TTC549 (cell line): ENCODE results near the gene PKNOX1.
"Not testable (repeated sequence)": the region's sequence is repeated elsewhere in the genome, so short reads cannot be mapped to it uniquely, and the experiment has no call there.

Experiments used
- FAIRE-seq: peaks from 2 replicates; lab custom pipeline; 2012; peaks lifted over from hg19 to GRCh38; lab: Jason Lieb, UNC

The PKNOX1 gene, protein sequence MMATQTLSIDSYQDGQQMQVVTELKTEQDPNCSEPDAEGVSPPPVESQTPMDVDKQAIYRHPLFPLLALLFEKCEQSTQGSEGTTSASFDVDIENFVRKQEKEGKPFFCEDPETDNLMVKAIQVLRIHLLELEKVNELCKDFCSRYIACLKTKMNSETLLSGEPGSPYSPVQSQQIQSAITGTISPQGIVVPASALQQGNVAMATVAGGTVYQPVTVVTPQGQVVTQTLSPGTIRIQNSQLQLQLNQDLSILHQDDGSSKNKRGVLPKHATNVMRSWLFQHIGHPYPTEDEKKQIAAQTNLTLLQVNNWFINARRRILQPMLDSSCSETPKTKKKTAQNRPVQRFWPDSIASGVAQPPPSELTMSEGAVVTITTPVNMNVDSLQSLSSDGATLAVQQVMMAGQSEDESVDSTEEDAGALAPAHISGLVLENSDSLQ

DNA sequence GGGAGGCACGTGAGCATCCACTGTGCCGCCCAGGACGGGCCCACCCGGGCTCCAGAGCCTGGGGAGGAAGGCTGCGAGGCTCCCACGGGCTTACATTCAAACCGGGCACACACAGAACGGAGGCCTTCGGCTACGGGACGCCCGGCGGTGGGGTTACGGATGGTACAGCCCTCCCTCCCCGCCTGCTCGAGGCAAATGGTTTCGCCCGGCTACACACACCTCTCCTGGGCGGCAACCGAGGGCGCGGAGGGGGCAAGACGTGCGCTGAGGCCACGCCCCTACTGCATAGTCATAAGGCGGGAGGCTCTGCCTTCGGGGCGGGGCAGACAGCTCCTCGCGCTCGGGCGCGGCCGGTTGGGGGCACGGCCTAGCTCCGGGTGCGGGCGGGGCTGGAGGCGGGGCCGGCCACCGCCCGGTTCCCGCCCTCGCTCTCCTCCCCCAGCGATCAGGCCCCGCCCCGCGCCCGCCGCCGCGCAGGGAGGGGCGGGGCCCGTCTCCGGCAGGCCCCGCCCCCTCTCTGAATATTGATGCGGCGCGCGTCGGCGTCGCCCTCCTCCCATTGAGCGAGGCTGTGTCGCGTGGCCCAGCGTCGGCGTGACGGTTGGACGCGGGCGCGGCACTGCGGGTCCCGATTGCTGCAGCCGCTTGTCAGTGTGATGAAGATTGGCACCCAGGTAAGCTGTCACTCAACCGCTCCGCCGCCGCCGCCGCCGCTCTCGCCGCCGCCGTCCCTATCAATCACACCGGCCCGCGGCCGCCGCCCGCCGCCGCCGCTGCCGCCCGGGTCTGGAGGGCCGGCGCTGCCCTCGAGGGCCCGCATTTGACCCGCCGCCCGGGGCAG is at the start of gene PKNOX1:
PKNOX1 (plus strand) TSS at position 572 of the 841 bp plus-strand sequence. CDS start 29,820 bp downstream, outside the sequence.
- no peak for FAIRE-seq

DNA sequence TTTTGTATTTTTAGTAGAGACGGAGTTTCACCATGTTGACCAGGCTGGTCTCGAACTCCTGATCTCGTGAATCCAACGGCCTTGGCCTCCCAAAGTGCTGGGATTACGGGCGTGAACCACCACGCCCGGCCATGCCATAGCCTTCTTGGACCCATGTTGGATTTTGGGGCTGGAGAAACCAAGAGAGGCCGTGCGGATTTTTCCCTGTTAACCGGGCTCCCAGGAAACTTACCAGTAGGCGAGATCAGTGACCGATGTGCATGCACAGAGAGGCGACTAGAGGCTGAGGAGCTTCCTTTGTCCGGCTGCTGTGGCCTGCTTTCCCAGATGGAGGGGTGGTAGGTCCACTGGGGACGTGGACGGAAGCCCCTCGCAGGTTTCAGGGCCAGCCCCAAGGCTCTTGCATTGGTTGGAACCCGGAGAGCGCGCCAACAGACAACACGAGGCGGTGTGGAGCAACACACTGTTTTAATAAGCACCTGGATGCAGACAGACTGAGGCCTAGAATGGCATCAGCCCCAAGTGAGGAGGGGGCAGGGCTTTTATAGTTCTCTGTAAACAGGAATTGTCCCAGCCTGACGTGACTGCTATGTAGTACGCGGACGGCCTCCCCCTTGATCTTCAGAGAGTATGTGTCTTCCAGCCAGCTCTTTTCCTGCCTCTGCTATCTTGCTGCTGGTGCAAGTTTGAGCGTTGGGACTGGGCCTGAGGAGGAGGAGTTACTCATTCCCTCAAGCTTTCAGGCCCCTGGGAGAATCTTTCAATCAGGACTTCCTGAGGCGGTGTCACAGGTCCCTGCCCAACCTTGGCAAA is 49.0 kb upstream of the PKNOX1 start, which contains the start of gene ERVH48-1:
ERVH48-1 (minus strand) TSS at position 517 of the 813 bp plus-strand sequence. CDS start 6,624 bp downstream, outside the sequence.
- FAIRE-seq = no peak

DNA sequence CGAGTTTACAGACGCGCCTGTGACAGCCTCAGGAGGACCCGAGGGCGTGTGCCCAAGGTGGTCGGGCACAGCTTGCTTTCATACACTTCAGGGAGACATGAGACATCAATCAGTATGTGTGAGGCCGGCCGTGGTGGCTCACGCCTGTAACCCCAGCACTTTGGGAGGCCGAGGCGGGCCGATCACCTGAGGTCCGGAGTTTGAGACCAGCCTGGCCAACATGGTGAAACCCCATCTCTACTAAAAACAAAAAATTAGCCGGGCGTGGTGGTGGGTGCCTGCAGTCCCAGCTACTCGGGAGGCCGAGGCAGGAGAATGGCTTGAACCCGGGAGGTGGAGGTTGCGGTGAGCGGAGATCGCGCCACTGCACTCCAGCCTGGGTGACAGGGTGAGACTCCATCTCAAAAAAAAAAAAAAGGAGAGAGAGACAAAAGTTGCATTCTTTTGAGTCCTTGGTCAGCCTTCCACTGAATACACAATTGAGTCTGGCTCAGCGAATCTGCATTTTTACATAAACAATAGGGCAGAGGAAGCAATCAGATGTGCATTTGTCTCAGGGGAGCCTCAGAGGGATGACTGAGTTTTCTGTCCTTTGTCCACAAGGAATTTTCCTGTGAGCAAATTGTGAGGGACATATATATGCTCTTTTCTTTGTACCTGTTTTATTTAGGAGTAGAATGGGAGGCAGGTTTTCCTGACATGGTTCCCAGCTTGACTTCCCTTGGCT is 46.7 kb upstream of the PKNOX1 start:
- not testable (repeated sequence) for FAIRE-seq

DNA sequence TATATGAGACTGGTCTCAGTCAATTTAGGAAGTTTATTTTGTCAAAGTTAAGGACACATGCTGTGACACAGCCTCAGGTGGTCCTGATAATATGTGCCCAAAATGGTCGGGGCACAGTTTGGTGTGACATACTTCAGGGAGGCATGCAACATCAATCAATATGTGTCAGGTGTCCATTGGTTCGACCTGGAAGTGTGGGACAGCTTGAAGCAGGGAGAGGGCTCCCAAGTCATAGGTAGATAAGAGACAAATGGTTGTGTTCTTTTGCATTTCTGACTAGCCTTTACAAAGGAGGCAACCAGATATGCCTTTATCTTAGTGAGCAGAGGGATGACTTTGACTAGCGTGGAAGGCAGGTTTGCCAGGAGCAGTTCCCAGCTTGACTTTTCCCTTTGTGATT is 44.4 kb upstream of the PKNOX1 start:
- no peak for FAIRE-seq

DNA sequence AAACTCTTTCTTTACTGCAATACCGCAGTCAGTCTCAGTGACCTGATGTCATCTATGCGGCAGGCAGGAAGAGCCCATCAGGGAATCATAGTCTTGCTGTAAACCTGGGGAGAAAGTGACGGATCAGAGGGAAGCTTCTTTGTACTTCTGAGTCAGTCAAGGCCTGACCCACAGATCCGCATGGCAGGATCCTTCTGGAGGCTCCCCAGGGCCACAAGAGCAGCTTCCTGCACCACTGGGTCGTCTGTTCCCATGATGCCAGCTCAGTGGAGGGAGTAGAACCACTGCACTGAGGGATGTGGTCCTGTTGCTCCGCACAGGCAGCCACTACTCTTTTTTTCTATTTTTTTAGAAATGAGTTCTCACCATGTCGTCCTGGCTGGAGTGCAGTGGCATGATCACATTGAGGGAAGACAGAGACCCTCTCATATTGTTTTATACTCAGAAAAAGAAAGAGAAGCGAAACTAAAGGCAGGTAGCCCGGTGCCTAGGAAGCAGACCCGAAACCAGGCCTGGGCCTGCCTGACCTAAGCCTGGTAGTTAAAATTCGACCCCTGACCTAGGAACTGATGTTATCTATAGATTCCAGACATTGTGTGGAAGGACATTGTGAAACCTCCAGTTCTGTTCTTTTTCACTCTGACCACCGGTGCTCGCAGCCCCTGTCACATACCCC is 42.7 kb upstream of the PKNOX1 start:
- FAIRE-seq = no peak

DNA sequence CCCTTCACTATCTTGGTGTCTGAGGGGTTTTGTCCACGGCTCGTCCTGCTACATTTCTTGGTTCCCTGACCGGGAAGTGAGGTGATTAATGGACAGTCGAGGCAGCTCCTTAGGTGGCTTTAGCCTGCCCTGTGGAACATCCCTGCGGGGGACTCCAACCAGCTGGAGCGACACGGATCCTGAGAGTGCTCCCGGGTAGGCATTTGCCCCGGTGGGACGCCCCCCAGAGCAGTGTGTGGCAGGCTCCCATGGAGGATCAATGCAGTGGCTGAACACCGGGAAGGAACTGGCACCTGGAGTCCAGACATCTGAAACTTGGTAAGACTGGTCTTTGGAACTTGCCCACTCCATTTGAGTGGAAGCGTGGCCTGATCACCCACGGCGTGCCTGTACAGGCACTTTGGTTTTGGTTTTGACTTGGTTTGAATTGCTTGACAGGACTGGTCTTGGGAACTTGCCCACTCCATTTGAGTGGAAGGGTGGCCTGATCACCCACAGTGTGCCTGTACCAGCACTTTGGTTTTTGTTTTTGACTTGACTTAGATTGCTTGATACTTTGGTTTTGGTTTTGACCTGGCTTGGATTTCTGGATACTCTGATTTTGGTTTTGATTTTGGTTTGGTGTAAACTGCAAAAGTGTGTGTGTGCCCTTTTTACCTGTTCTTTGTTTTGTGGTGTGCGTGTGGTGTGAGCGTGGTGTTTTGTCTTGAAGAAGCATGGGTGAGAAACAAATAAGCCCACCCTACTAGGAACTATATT is 41.8 kb upstream of the PKNOX1 start:
- FAIRE-seq = not testable (repeated sequence)

DNA sequence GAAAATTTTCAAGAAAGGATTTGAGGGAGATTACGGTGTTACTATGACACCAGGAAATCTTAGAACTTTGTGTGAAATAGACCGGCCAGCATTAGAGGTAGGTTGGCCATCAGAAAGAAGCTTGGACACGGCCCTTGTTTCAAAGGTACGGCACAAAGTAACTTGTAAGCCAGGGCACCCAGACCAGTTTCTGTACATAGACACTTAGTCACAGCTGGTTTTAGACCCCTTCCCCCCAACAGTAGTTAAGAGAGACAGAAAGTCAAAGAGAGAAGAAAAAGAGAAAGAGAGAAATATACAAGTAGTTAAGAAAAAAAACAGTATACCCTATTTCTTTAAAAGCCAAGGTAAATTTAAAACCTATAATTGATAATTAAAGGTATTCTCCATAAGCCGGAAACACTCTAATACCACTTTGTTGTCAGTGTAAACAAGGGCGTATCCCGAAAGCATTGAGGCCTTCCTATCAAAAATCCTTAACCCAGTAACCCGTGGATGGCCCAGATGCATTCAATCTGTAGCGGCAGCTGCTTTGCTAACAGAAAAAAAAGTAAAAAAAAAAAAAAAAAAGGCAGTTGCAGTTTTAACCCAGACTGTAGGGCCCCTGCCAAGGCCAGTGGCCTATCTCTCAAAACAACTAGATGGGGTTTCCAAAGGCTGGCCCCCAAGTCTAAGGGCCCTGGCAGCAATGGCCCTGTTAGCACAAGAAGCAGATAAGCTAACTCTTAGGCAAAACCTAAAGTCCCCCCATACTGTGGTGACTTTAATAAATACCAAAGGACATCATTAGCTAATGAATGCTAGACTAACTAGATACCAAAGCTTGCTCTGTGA is 41.0 kb upstream of the PKNOX1 start:
- FAIRE-seq = not testable (repeated sequence)

DNA sequence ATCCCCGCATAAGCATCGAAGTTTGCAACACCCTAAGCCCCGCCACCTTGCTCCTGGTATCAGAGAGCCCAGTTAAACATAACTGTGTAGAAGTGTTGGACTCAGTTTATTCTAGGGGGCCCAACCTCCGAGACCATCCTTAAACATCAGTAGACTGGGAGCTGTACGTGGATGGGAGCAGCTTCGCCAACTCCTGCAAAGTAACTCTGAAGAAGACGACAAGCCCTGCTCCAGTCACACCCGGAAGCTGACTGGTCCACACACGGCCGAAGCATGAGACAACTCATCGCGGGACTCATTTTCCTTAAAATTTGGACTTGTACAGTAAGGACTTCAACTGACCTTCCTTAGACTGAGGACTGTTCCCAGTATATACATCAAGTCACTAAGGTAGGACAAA is 40.4 kb upstream of the PKNOX1 start:
- not testable (repeated sequence) for FAIRE-seq

DNA sequence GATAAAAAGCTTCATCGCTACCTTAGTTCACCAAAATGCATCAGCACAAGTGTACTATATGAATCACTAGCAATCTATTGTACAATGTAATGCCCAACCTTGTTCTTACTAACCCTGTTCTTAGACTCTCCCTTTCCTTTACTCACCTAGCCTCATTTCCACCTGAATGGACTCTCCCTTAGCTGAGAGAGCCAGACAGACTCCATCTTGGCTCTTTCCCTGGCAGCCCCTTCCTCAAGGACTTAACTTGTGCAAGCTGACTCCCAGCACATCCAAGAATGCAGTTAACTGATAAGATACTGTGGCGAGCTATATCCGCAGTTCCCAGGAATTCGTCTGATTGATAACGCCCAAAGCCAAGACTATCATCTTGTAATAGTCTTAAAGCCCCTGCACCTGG is 38.0 kb upstream of the PKNOX1 start:
- not testable (repeated sequence) for FAIRE-seq

DNA sequence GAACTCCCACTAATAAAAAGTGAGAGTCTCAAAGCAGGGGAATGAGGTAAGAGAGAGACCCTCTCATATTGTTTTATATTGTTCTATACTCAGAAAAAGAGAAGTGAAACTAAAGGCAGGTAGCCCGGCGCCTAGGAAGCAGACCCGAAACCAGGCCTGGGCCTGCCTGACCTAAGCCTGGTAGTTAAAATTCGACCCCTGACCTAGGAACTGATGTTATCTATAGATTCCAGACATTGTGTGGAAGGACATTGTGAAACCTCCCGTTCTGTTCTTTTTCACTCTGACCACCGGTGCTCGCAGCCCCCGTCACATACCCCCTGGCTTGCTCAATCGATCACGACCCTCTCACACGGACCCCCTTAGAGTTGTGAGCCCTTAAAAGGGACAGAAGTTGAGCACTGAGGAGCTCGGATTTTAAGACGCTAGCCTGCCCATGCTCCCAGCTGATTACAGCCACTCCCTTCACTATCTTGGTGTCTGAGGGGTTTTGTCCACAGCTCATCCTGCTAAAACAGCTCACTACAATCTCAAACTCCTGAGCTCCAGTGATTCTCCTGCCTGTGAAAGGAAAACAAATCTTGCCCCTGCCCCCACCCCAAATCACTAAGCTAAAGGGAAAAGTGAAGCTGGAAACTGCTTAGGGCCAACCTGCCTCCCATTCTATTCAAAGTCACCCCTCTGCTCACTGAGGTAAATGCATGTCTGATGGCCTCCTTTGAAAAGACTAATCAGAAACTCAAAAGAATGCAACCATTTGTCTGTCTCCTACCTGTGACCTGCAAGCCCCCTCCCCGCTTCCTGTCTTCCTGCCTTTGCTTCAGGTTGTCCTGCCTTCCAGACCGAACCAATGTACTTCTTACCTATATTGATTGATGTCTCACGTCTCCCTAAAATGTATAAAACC is 37.1 kb upstream of the PKNOX1 start:
- FAIRE-seq = not testable (repeated sequence)

DNA sequence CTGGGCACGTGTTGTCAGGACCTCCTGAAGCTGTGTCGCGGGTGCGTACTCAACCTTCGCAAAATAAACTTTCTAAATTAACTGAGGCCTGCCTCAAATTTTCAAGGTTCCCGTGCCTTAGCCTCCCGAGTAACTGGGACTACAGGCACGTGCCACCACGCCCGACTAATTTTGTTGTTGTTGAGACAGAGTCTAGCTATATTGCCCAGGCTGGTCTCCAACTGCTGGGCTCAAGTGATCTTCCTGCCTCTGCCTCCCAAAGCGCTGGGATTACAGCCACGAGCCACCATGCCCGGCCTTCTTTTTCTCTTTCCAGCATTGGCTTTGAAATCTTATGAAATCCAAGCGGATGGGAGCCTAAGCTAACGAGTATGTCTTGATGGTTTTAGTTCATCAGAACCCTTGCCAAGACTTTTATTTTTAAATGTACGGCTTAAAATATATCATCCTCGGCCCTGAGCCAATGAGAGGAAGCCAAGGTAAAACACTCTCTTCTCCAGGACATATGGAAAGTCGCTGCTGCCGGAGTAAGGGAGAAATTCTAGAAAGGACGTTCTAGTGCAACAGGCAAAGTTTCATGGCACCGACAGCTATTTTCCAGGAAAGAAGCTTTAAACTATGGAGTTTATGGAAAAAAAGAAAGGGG is 36.3 kb upstream of the PKNOX1 start:
- no peak for FAIRE-seq

DNA sequence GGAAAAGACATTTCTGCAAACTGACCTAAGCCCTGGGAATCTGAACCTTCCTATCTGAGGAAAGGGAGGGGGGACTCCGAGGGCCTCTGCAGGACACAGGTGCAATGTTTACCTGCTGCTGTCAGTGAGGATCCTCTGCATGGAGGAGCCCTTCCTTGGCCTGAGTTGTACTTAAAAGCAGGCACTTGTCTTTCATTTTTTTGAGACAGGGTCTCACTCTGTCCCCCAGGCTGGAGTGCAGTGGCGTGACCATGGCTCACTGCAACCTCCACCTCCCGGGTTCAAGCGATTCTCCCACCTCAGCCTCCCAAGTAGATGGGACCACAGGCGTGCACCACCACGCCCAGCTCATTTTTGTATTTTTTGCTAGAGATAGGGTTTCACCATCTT is 35.8 kb upstream of the PKNOX1 start:
- FAIRE-seq = not testable (repeated sequence)

DNA sequence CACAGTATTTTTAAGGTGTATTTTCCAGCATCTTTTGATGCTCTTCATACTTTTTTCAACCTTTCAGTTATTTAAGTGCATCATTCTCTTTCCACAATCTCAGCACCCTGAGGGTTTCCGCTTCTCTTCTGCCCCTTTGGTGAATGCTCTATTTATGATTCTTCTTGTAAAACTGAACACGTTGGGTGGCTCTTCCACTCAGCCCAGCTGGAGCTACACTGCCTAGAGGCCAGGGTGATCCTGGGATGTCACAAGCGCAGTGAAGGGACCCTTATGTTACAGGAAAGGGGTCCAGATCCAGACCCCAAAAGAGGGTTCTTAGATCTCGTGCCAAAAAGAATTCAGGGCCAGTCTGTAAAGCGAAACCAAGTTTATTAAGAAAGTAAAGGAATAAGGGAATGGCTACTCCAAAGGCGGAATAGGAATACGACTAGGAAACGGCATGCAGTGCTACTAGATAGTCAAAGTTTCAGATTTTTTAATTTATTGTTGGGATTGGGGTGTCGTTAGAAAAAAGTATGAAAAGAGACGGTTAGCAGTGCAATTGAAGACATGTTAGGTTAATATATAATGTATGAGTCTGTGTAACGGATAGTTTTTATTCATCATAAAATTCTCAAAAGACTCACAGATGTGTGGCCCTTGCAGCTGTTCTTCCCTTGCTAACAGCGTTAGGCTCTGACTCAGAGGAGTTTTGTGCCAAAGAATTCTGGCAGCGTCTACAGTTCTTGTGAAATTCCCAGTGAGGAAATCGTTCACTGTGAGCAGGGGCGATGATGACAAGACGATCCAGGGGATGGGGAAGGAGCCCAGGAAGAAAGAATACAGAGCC is 34.6 kb upstream of the PKNOX1 start:
- FAIRE-seq = no peak

DNA sequence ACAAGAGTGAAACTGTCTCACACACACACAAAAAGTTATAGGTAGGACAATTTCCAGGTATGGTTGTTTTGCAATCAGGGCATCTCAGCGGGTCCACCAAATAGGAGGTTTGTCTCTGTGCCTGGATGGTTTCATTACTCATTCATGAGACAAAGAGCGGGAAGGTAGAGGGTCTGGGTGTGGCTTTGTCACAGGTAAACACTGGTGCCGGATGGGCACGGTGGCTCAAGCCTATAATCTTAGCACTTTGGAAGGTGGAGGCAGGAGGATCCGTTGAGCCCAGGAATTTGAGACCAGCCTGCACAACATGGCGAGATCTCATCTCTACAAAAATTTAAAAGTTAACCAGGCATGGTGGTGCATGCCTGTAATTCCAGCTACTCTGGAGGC is 32.7 kb upstream of the PKNOX1 start:
- FAIRE-seq = no peak

DNA sequence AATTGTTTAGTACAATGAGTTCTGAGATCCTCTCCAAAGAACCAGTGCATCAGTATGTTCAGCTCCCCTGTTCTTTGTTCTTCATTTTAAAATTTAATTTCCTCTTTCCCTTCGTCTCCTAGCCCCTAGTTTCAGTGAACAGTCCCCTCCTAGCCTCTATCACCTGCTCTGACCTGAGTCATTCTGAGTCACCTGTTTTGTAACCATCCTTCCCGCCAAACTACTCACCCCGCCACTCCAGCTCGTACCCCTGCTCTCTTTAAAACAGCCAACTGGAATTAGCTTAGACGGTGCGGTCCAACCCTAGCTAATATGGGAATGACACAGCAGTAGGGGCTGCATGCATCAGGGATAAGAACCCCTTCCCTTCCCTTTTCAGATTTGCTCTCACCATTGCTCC is 32.1 kb upstream of the PKNOX1 start:
- no peak for FAIRE-seq

DNA sequence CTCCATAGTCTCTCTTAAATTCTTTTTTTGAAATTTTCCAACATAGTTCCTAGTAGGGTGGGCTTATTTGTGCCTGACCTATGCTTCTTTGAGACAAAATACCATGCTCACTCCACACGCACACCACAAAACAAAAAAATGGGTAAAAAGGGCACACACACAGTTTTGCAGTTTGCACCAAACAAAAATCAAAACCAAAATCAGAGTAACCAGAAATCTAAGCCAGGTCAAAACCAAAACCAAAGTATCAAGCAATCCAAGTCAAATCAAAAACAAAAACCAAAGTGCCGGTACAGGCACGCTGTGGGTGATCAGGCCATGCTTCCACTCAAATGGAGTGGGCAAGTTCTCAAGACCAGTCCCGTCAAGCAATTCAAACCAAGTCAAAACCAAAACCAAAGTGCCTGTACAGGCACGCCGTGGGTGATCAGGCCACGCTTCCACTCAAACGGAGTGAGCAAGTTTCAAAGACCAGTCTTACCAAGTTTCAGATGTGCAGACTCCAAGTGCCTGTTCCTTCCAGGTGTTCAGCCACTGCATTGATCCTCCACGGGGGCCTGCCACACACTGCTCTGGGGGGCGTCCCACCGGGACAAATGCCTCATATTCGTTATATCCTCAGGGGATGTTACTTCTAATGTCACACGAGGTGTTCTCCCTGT is 25.1 kb upstream of the PKNOX1 start:
- FAIRE-seq = not testable (repeated sequence)
